ENCODE measurements around the gene CEACAM6. TPM values are rescaled to one million over a fixed set of nuclear protein-coding genes. Genes with fewer than 3 reads are reported as not detected.

Gene CEACAM6
- total and polyA plus RNA-seq, 2 of the 13 experiments (the other 11 are each of a cell fraction or from before 2014, with no cell fraction given), result not detected

- 13% methylated on average over 2 of the region's 2 CpGs for whole genome bisulfite sequencing (ENCODE audit: low lambda C conversion rate)
- no TSS peak for BruUV-seq (replicated peaks)
Measured at GRCh38 chr19:41801792-41802211, 46.5 kb downstream of the CEACAM6 start.

GRCh38 chr19:41802770-41803169 is 47.4 kb downstream of the CEACAM6 start:
- ChIA-PET POLR2A (no interaction called here), CTCF (ENCODE audit: low intra/inter-chr PET ratio, low total read pairs) (no interaction called here)
- H4K20me1 ChIP-seq (ENCODE audit: insufficient read depth, low read length), result no peaks in the 10 kb centered on the region
- no peak for ATAC-seq
- H3K27ac ChIP-seq (ENCODE audit: extremely low read length, insufficient read depth, low read length), result no peak overlapping the region
- in situ Hi-C loops (cut with HindIII; ENCODE audit: extremely low pct_ligation_motif_present, low pct_unique_long_range_greater_than_20kb), result no loop called here
- no peaks in the 10 kb centered on the region for H3K9me3 ChIP-seq (ENCODE audit: low read length)
- no peak overlapping the region for H3K4me3 ChIP-seq (replicated peaks in 1 of 3; ENCODE audit: insufficient read depth in 1 of 3, low read depth in 2 of 3, low read length in 3 of 3)
- 0% methylated on average over 2 of the region's 2 CpGs for WGBS (ENCODE audit: low lambda C conversion rate)
- no peak overlapping the region for H3K9ac ChIP-seq (ENCODE audit: insufficient read depth, low read depth, low read length)
- intact Hi-C loops (cut with micrococcal nuclease; ENCODE audit: unreplicated experiment), result no loop called here
- no peak for FAIRE-seq
- H2AFZ ChIP-seq (ENCODE audit: low read length), result no peak overlapping the region
- BruUV-seq (replicated peaks), result no TSS peak
- H3K4me1 ChIP-seq (ENCODE audit: insufficient read depth, low read length), result peaks cover 10% of the 10 kb centered on the region
- no peak for DNase-seq (ENCODE audit: low spot score)
- peaks cover 2 to 30% of the 10 kb centered on the region in 2 experiments; a peak in 4 of 5 replicates for H3K27me3 ChIP-seq (ENCODE audit: control insufficient read depth in 1 of 2, insufficient read depth in 2 of 2, low read length in 2 of 2)
- H3K4me2 ChIP-seq (ENCODE audit: low read depth, low read length), result no peak overlapping the region
- no peaks in the 10 kb centered on the region for H3K79me2 ChIP-seq (ENCODE audit: insufficient read depth, low read length)
- H3K36me3 ChIP-seq (replicated peaks in 1 of 2; ENCODE audit: control insufficient read depth in 1 of 2, insufficient read depth in 2 of 2, low read length in 2 of 2), result no peaks in the 10 kb centered on the region
- TF ChIP-seq HDAC2 (CRISPR knock-in tag; IDR thresholded peaks at IDR 0.05), result no peak
- TF ChIP-seq RBFOX2 (IDR thresholded peaks at IDR 0.05; ENCODE audit: low read depth, low read length), result no peak
- TF ChIP-seq ZNF280D (CRISPR knock-in tag; IDR thresholded peaks at IDR 0.05), result no peak
- no peak for TF ChIP-seq MBNL3 (CRISPR knock-in tag; conservative IDR thresholded peaks at IDR 0.05)
- no peak for TF ChIP-seq ZNF713 (CRISPR knock-in tag; IDR thresholded peaks at IDR 0.05)
- TF ChIP-seq ESRRA (CRISPR knock-in tag; IDR thresholded peaks at IDR 0.05; ENCODE audit: low read depth), result no peak
- TF ChIP-seq NFKB2 (CRISPR knock-in tag; IDR thresholded peaks at IDR 0.05; ENCODE audit: borderline replicate concordance), result no peak
- TF ChIP-seq, protein P1, sequence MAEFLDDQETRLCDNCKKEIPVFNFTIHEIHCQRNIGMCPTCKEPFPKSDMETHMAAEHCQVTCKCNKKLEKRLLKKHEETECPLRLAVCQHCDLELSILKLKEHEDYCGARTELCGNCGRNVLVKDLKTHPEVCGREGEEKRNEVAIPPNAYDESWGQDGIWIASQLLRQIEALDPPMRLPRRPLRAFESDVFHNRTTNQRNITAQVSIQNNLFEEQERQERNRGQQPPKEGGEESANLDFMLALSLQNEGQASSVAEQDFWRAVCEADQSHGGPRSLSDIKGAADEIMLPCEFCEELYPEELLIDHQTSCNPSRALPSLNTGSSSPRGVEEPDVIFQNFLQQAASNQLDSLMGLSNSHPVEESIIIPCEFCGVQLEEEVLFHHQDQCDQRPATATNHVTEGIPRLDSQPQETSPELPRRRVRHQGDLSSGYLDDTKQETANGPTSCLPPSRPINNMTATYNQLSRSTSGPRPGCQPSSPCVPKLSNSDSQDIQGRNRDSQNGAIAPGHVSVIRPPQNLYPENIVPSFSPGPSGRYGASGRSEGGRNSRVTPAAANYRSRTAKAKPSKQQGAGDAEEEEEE (CRISPR knock-in tag; IDR thresholded peaks at IDR 0.05; ENCODE audit: borderline replicate concordance), result no peak
- no peak for TF ChIP-seq GFI1 (CRISPR knock-in tag; IDR thresholded peaks at IDR 0.05; ENCODE audit: borderline replicate concordance)
- no peak for TF ChIP-seq ZNF776 (CRISPR knock-in tag; IDR thresholded peaks at IDR 0.05)

More at GRCh38 chr19:41801792-41802211, 46.5 kb downstream of the CEACAM6 start:
- TF ChIP-seq, protein P2, sequence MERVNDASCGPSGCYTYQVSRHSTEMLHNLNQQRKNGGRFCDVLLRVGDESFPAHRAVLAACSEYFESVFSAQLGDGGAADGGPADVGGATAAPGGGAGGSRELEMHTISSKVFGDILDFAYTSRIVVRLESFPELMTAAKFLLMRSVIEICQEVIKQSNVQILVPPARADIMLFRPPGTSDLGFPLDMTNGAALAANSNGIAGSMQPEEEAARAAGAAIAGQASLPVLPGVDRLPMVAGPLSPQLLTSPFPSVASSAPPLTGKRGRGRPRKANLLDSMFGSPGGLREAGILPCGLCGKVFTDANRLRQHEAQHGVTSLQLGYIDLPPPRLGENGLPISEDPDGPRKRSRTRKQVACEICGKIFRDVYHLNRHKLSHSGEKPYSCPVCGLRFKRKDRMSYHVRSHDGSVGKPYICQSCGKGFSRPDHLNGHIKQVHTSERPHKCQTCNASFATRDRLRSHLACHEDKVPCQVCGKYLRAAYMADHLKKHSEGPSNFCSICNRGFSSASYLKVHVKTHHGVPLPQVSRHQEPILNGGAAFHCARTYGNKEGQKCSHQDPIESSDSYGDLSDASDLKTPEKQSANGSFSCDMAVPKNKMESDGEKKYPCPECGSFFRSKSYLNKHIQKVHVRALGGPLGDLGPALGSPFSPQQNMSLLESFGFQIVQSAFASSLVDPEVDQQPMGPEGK (CRISPR knock-in tag; IDR thresholded peaks at IDR 0.05), result no peak
- no peak for FAIRE-seq
- Histone ChIP-seq H2AFZ (ENCODE audit: low read length) (no peak overlapping the region), H4K20me1 (ENCODE audit: insufficient read depth, low read length) (no peaks in the 10 kb centered on the region), H3K9me3 (ENCODE audit: low read length) (no peaks in the 10 kb centered on the region), H3K36me3 (replicated peaks in 1 of 2; ENCODE audit: control insufficient read depth in 1 of 2, insufficient read depth in 2 of 2, low read length in 2 of 2) (no peaks in the 10 kb centered on the region), H3K4me3 (replicated peaks in 1 of 3; ENCODE audit: insufficient read depth in 1 of 3, low read depth in 2 of 3, low read length in 3 of 3) (no peak overlapping the region), H3K79me2 (ENCODE audit: insufficient read depth, low read length) (no peaks in the 10 kb centered on the region), H3K4me1 (ENCODE audit: insufficient read depth, low read length) (peaks cover 10% of the 10 kb centered on the region), H3K27ac (ENCODE audit: extremely low read length, insufficient read depth, low read length) (no peak overlapping the region), H3K9ac (ENCODE audit: insufficient read depth, low read depth, low read length) (no peak overlapping the region), H3K4me2 (ENCODE audit: low read depth, low read length) (no peak overlapping the region), H3K27me3 (ENCODE audit: control insufficient read depth in 1 of 2, insufficient read depth in 2 of 2, low read length in 2 of 2) (peaks cover 0 to 30% of the 10 kb centered on the region in 2 experiments; a peak in 2 of 5 replicates)
- in situ Hi-C loops (cut with HindIII; ENCODE audit: extremely low pct_ligation_motif_present, low pct_unique_long_range_greater_than_20kb), result no loop called here
- no peak for ATAC-seq
- DNase-seq (ENCODE audit: low spot score), result no peak
- ChIA-PET POLR2A (no interaction called here), CTCF (ENCODE audit: low intra/inter-chr PET ratio, low total read pairs) (no interaction called here)
- intact Hi-C loops (cut with micrococcal nuclease; ENCODE audit: unreplicated experiment), result no loop called here
